Aorta (tissue), 4 donors: ENCODE measurements around the gene CYBA. TPM values are rescaled to one million over a fixed set of nuclear protein-coding genes. Genes with fewer than 3 reads are reported as not detected.

Source experiments
- polyA plus RNA-seq, 2 donors: library from polyadenylated mRNA; stranded (reverse); fragments of 200-250 nt; gene quantifications; one replicate each; pipeline ENCODE4 v1.2.3, GENCODE V29; 2013
- total RNA-seq, 2 donors: library from RNA; stranded (reverse); fragmentation: NEBNext Ultra II Directional; extraction: Animal tissue kit (Norgen Biotek cat#: 25700); gene quantifications; one replicate each; pipeline ENCODE4 v1.2.1, GENCODE V29; 2021
- donor health status: healthy with polysubstance abuse.
- donor health status: Bipolar disorder and iron deficiency.
- donor health status: DM: no; HTN: no; CAD: no.
- donor health status: DM: yes; HTN: yes; CAD: no.

Gene CYBA
- total and polyA plus RNA-seq, 4 donors: 79.2 to 148 (median 103) TPM

Other genes starting within 250 kb of the CYBA start
- 1 to 10 TPM; 4.1 to 8.8 TPM for gene ZFPM1, start 197.8 kb downstream of the CYBA start, total RNA-seq
- 1 to 10 TPM in 1 of 2 donors, under 1 TPM in 1; 0.88 to 2.0 TPM for gene ZFPM1, start 197.8 kb downstream of the CYBA start, polyA plus RNA-seq
- 10 to 100 TPM; 37.7 to 38.5 TPM for gene ZC3H18, start 80.7 kb downstream of the CYBA start, total RNA-seq
- 10 to 100 TPM; 12.4 to 19.3 TPM for gene ZC3H18, start 80.7 kb downstream of the CYBA start, polyA plus RNA-seq
- gene IL17C, start 12.5 kb downstream of the CYBA start, total RNA-seq: not detected
- gene IL17C, start 12.5 kb downstream of the CYBA start, polyA plus RNA-seq: not detected
- 10 to 100 TPM; 26.0 to 26.6 TPM for gene MVD, start 12.0 kb upstream of the CYBA start, total RNA-seq
- 10 to 100 TPM; 19.8 to 57.6 TPM for gene MVD, start 12.0 kb upstream of the CYBA start, polyA plus RNA-seq
- gene SNAI3, start 35.5 kb upstream of the CYBA start, total RNA-seq: under 1 TPM; 0.27 to 0.71 TPM
- 1 to 10 TPM in 1 of 2 donors, not detected in 1; 1.6 TPM for gene SNAI3, start 35.5 kb upstream of the CYBA start, polyA plus RNA-seq
- 10 to 100 TPM; 18.0 to 39.4 TPM for gene RNF166, start 55.4 kb upstream of the CYBA start, total RNA-seq
- 10 to 100 TPM; 16.2 to 27.4 TPM for gene RNF166, start 55.4 kb upstream of the CYBA start, polyA plus RNA-seq
- gene CTU2, start 55.5 kb upstream of the CYBA start, total RNA-seq: 10 to 100 TPM; 15.8 to 17.0 TPM
- 10 to 100 TPM in 1 of 2 donors, 1 to 10 TPM in 1; 4.0 to 18.4 TPM for gene CTU2, start 55.5 kb upstream of the CYBA start, polyA plus RNA-seq
- 100 to 1,000 TPM; 101 to 120 TPM for gene PIEZO1, start 134.2 kb upstream of the CYBA start, total RNA-seq
- gene PIEZO1, start 134.2 kb upstream of the CYBA start, polyA plus RNA-seq: 100 to 1,000 TPM in 1 of 2 donors, 10 to 100 TPM in 1; 35.9 to 205 TPM
- 1 to 10 TPM in 1 of 2 donors, under 1 TPM in 1; 0.88 to 1.5 TPM for gene CDT1, start 152.7 kb upstream of the CYBA start, total RNA-seq
- 1 to 10 TPM in 1 of 2 donors, under 1 TPM in 1; 0.05 to 1.0 TPM for gene CDT1, start 152.7 kb upstream of the CYBA start, polyA plus RNA-seq
- gene APRT, start 160.9 kb upstream of the CYBA start, total RNA-seq: 10 to 100 TPM; 60.2 to 61.3 TPM
- gene APRT, start 160.9 kb upstream of the CYBA start, polyA plus RNA-seq: 100 to 1,000 TPM in 1 of 2 donors, 10 to 100 TPM in 1; 88.6 to 116 TPM
- 10 to 100 TPM; 29.5 to 44.1 TPM for gene GALNS, start 205.9 kb upstream of the CYBA start, total RNA-seq
- gene GALNS, start 205.9 kb upstream of the CYBA start, polyA plus RNA-seq: 10 to 100 TPM in 1 of 2 donors, 1 to 10 TPM in 1; 9.3 to 28.2 TPM
- gene TRAPPC2L, start 206.1 kb upstream of the CYBA start, total RNA-seq: 10 to 100 TPM; 27.8 to 31.2 TPM
- gene TRAPPC2L, start 206.1 kb upstream of the CYBA start, polyA plus RNA-seq: 10 to 100 TPM; 53.9 to 54.1 TPM
- gene PABPN1L, start 215.6 kb upstream of the CYBA start, total RNA-seq: not detected
- gene PABPN1L, start 215.6 kb upstream of the CYBA start, polyA plus RNA-seq: not detected